GM18868 (cell line): ENCODE data around the gene ZFYVE28.
"Not testable (repeated sequence)": the region's sequence is repeated elsewhere in the genome, so short reads cannot be mapped to it uniquely, and the experiment has no call there.

Experiments
- ATAC-seq: cut with Tn5 transposase; IDR thresholded peaks from one replicate; pipeline ENCODE4 v1.9.1; 2021; ENCODE audit warnings: mild to moderate bottlenecking, moderate library complexity; ENCODE audit not compliant: unreplicated experiment

The ZFYVE28 gene

DNA sequence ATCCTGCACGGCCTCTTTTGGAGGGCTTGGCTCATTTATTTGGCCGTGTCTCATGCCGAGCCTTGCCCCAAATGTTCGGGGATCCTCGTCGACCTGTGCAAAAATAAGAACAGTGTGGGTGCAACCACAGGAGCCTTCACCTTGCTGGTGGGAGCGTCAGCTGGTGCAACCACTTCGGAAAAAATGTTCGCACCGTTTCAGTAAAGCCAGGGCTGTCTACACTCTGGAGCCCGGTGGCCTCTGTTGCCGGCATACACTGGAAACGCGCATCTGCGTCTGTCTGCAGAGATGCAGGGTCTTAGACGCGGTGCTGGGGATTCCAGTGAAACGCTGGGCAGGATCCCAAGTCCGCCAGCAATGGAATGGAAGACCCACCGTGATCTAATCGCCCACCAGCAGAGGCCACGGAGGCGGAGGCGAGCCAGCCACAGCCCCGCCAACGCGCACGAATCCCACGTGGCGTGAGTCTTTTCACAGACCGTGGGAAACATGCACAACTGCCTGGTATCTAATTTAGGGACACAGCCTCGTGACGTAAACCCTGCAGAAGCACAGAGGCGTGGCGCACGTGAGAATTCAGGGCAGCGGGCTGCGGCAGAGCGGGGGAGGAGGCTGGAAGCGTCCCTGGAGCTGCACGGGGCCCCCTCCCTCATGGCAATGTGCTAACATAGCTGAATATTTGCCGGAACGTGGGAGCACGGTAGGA, 142.7 kb downstream of the ZFYVE28 start:
- no peak for ATAC-seq

DNA sequence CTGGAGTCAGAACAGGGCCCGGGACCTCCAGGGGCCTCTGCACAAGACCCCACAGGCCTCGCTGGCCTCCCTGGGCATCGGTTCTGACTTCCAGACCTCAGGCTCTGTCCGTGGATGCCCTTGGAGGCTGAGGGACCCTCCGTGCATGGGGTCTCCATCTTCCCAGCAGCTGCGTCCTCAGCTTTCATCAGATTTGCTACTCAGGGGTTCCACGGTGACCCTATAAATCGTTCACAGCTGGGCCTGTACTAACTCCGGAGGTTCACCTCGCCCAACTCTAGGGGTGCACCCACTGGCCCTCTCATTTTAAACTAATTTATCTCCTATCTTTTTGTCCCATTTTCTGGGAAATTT, 143.4 kb downstream of the ZFYVE28 start:
- not testable (repeated sequence) for ATAC-seq

DNA sequence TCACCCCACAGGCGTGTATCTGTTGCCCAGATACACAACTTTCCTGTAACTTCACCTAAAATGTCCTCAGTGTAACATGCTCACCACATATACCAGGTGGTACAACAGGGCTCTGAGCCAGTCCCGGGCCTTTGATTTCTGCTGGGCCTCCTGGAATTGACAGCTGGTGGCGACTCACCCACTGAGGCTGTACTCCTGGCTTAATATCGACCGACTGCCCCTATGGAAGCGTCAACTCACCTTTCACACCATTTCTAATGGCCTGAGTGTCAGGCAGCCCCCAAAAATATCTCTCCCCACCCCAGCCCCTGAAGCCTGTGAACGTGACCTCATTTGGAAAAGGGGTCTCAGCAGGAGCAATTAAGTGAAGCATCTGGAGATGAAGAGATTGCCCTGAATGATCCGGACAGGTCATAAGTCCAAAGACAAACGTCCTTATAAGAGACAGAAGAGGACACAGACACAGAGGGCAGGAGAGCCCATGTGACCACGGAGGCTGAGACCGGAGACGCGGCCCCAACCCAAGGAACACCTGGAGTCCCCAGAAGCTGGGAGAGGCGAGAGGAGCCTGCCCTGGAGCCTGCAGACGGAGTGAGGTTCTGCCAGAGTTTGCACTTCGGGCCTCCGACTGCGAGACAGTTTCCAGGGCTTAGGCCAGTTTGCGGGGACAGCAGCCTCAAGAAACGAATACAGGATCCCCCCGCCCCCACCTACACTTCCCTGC, 144.0 kb downstream of the ZFYVE28 start:
- ATAC-seq: no peak

DNA sequence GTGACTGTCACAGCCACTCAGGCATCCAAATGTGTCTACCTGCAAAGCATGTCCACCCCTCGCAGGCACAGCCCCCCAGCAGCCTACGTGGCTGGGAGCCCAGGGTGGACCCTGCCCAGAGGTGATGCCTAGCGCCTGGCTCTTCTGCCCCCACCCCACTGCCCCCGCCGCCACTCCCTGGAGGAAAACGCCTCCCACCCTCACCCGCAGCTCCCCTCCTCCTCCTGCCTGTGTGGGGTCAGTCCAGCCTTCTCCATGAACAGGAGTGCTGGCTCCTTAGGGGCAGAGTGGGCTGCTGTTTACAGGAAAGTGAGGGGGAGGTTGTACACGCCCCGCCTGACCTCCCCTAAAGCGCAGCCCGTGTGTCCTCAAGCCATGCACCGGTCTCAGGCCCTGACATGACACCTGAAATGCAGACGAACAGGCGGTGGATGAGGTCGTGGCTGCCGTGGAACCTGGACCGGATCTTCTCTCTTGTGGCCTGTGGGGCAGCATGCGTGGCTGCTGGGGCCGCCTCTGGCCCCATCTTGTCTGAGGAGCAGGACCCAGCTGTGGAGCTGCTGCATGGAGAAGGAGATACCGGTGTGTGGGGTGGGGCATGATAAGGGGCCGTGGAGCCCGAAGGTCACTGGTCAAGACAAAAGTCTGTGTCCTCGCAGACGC, 144.7 kb downstream of the ZFYVE28 start:
- ATAC-seq: no peak

DNA sequence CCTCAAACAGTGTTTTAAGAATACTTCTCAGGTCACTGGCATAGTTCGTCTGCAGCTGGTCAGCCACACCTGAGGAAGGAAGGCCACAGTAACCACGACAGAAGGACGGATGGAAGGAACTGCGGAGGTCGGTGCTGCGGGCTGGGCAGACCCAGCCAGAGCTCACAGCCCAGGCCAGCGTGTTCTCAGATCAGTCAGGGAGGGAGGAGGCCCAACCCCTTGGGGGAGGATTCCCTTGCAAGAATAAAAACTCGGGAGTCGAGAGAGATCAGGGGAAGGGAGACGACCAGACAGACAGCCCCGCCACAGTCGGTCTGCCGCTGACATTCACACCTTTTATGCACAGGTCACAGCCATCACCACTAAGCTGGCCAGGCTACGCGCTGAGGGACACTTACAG, 145.2 kb downstream of the ZFYVE28 start:
- no peak for ATAC-seq

DNA sequence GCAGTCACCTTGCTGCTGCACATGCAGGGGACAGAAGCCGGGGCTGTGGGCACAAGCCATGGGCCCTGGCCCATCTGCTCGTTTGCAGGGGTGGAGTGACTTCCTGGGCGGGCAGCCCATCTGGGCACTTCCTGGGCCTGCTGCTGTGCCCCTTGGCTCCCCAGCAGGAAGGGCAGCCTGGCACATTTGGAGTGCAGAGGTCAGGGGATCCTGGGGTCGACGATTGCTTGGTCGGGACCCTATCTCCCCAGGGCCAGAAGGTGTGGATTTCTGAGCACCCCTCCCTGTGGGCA, 145.7 kb downstream of the ZFYVE28 start:
- ATAC-seq: no peak

DNA sequence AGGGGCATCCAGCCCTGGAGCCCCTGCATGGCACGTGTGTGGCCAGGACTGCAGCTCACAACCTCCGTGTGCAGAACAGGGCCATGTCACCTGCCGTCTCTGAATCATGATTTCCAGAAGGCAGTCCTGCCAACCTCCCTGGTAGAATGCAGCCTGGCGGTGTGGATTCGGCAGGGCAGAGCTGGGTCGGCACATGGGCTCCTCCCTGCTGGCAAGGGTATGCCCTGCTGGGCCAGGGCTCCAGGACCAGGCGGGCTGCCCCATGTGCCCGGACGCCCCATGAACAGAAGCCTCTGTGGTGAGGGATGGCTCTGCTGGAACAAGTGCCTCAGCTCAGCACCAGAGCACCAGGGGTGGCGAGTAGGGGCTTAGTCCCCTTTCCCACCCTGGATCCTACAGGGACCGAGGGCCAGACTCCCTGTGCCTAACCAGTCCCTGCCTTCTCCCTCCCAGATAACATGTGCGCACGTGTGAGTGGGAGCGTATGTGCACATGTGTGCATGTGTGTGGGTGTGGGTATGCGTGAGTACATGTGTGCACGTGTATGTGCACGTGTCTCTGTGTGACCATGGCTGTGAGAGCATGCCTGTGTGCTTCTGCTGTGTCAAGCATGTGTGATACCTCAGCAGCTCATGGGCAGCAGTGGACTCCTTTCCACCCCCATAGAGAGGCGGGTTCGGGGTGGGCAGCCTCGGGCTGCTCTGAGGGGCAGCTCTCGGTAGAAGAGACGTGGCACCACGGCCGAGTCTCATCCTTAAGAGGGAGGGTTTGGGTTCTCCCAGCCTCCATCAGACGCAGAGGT, 146.2 kb downstream of the ZFYVE28 start:
- ATAC-seq: no peak

DNA sequence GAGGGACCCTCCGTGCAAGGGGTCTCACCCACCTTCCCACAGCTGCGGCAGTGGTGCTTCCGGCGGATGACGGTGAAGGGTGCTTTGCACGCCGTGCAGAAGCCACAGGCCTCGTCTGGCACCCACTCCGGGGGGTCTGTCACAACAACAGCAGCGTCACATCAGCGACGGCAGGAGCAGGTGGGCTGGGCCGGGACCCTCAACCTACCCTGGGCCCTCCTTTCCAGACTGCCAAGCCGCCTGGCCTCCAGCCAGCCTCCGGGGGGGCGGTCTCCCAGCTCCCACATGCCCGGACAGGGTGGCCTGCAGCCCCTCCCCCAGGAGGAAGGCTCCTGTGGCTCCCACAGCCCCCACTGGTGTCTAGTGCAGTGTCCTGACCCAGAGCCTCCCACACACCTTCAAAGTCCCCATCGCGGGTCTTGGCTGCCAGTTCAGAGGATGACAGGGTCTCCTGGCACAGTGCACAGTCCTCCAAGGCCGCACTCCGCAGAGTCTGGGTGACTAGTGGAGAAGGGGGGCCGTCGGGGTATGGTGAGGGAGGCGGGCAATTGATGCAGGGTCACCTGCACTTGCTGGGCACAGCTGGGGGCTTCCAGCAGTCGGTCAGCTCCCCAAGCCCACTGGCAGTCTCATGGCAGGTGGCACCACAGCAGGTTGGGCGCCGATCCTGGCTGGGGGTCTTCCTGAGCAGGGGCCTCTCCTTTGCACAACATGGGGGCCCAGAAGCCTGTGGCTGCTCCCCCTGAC, 147.0 kb downstream of the ZFYVE28 start:
- no peak for ATAC-seq

DNA sequence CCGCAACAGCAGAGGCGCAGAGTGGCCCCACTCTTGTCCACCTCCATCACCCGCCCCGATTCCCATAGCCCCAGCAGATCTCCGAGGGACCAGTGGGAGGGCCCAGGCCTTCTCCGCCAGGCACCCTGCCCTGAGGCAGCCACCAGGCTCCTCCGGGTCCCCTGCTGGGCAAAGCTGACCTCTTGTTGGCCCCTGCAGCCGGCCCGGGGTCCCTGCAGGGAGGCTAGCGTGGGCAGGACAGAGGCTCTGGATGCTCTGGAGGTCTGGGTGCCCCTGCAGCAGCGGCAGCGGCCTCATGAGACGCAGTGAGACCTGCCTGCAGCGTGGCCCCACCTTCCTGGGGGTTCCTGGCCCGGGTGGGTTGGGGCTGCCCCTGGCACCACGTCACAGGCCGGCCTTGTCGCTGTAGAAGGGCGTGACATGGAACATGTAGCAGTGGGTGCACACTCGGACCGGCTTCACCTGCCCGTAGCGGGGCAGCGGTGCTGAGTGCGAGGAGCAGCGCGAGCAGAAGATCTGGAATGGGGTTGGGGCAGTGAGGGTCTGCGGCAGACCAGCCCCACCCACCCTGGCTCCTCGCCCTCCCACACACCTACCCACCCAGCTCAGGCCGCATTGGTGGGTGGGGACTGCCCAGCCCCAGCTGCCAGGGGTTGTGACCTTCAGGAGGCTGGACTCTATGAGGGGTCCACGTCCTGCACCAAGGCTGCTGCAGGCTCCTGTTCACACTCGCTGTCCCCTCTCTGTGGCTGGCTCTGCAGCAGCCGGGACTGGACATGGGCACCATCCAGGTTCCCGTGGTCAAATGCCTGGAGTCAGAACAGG, 147.9 kb downstream of the ZFYVE28 start:
- ATAC-seq: no peak

DNA sequence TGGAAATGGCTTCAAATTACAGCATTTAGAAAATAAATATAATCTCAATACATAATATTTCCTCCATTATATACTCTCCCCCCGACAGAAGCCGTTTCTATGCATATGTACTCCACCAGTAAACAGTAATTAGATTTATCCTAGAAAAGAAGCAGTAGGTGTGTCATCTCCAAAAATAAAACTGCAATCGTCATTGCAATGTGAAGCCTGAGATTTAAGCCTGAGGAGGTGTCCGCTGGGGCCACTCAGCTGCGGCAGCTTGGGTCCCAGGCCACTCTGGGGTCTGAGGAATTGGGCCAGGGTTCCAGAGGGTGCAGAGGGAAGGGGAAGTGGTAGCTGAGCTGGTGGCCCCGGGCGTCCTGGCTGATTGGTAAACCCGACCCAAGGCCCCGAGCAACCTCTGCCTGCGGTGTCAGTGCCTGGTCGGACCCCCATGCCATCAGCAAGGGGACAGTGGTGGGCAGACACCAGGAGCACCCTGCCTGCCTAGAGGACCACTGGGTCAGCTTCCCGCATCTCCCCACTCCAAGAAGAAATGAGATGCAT, 148.8 kb downstream of the ZFYVE28 start:
- no peak for ATAC-seq

DNA sequence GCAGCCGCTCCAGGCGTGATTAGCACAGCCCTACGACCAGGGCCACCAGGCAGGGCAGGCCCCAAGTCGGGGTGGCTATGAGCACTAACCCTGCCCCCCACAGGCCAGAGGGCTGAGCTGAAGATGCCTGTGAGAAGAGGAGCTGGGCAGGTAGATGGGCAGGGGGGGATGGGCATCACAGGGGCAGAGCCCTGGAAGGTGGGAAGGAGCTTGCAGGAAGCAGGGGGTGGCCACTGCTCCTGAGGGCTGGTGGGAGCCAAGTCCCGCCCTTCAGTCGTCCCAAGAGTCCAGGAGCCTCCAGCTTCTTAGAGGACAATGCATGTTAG, 149.3 kb downstream of the ZFYVE28 start:
- ATAC-seq: no peak

DNA sequence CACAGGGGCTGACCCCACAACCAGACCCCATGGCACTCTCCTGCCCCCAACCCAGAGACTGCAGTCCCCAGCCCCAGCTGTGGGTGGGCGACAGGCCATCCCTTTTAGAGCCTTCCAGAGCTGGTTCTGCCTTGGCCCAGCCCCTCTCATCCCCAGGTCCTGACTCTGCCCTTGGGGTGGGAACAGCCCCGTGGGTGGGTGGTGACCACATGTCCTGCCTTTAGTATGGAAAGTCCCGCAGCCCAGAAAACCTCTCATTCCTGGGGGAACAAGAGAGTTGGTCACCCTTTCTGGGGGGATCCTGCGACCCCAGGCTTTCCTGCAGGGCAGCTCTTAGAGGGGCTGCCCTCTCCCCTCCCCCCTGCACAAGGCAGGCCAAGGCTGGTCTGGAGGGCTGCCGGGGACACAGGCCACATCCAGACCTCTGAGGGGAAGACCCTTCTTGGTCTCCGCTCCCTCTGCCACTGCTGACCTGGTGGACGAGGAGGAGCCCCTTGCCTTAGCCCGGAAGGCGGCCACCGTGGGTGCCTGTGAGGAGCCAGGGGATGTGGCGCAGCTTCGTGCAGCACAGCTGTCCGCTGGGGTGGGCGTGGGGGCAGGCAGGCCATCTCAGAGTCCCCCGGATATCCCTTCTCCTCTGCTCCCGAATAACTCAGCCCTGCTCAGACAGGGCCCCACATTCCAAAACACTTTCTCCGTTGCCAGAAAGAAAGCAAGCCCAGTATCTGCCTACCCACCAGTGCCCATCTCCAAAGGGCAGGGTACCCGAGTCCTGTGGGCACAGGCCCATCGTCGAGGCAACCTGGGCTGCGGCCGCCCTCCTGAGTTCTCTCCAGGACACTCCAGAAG, 149.9 kb downstream of the ZFYVE28 start:
- no peak for ATAC-seq

DNA sequence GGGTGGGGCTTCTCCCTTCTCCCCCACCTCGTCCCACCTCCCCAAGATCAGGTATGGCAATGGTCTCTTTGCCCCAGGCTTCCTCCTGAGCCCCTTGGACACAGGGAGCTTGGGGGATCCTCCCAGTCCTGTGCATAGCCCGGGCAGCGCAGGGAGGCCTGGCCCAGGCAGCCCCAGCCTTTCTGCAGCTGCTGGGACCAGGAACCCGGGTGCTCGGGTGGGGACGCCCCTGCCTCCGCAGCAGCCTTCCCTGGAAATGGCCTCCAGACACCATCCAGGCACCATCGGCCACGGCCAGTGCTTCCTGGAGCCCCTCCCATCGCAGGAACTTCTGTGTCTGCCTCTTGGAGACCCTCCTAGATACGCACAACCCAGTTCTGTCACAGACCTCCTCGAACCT, 150.6 kb downstream of the ZFYVE28 start:
- ATAC-seq: no peak

DNA sequence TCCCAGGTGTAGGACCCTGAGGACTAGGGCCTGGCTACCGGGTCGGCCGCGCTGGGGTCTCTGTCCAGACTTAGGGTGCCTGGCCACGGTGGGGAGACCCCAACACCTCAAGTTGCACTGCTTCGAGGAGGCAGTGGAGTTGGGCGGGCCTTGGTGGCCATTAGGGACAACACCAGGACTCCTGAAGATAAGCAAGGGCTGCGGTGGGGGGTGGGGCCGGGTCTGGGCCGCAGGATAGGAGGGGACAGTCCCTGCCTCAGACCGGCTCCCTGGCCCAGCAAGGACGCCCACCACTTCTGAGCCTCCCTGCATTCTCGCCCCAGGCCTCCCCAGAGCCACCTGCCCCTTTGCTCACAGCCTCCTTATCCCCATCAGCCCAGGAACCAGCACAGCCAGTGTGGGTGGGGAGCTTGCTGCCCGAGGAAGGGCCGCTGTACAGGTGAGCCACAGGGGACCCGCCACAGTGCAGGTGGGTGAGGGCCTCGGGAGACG, 151.1 kb downstream of the ZFYVE28 start:
- ATAC-seq: no peak

DNA sequence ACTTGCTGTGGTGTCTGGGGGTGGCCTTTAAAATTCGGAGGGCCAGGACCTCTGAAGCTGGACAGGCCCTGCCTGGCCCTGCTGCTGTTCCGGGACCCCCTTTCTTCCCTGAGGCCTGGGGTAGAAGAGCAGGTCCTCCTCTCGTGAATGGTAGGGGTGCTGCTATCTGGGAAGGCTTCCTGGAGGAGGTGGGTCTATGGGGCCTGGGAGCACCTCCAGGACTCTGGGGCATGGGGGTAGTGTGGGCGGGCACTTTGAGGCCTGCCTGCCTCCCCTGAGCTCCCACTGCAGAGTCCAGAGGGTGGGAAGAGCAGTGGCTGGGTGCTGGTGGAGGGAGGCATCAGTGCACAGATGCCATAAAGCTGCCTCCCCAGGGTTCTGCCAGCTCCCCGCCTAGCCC, 151.6 kb downstream of the ZFYVE28 start:
- no peak for ATAC-seq

DNA sequence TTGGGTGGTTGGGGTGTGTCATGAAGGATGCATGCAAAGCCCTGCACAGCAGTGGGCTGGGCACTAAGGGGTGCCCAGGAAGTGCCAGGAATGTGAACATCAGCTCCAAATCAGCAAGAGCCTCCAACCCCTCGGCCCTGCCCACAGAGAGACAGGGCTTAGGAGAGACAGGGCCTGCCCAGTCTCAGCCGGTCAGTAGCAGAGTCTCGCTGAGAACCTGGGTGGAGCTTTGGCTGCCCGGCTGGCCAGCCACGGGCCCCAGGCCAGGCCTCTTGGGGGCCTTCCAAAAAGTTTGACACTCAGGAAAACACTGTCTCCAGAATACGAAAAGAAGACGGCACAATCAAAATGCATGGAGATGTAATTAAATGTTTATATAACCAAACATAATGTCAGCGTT, 152.3 kb downstream of the ZFYVE28 start:
- ATAC-seq: no peak

DNA sequence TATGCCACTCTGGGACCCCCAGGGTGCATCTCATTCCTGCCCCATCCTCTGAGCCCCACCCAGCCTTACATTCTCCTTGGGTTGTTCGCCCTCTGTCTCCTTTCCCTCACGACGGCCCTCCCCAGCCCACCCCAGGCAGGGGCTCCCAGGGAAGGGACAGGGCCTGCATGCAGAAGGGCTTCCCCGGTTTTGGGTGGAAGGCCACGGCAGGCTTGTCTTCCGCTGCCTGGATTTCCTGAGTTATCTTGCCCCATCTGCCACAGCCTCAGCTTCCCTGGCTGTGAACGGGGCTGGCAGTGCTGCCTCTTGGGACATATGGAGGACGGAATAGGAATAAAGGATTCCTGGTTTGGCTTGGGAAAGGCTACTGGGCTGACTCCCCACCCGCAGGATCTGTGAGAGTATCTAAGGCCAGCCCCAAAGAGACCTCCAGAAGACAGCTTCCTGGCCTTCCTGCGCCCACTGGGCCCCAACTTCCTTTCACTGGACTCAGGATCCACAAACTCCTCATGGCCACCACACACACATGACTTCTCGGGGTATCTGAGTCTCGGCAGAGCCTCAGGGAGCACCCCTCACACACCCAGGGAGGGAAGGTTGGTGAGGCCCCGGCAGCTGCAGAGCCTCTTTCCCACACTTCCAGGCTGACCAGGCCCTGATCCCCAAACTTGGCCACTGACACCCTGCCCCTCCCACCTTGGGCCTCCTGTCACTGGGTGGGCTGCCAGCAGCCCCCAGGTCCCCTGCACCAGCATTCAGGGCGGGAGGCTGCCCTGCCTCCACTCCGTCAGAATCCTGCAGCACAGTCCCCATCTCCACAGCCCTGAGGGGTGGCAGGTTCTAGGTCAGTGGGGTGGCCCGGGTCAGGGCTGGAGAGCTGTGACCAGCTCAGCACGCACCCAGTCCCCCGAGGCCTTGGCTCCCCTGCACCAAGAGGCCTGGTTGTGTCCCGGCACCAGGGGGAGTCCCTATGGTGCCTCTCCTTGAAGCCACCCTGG, 153.0 kb downstream of the ZFYVE28 start:
- no peak for ATAC-seq
